ENCODE results near the gene NAA38.

NAA38 gene

DNA sequence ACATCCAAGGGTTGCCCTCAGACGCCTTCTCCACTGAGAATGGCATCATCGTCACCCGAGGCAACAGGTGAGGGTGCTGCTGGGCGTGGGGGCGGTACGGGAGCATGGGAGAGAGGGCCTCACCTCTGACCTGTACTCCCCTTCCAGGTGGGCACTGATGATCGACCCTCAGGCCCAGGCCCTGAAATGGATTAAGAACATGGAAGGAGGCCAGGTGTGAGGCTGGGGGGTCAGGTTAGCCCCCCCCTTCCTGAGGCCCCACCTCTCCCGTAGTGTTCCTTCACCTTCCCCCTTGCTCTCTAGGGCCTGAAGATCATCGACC is 39.8 kb downstream of the NAA38 start (continued):
- no peak for TF ChIP-seq ZEB2 (tag by site-specific recombination; IDR thresholded peaks at IDR 0.05)
- TF ChIP-seq ZBTB8A (tag by site-specific recombination; IDR thresholded peaks at IDR 0.05), result no peak
- no peak for TF ChIP-seq PRDM10 (tag by site-specific recombination; IDR thresholded peaks at IDR 0.05)
- TF ChIP-seq ZNF416 (tag by site-specific recombination; IDR thresholded peaks at IDR 0.05), result no peak
- TF ChIP-seq ZNF423 (tag by site-specific recombination; IDR thresholded peaks at IDR 0.05), result no peak
- TF ChIP-seq ZNF660 (tag by site-specific recombination; IDR thresholded peaks at IDR 0.05), result no peak
- no peak for TF ChIP-seq ZNF311 (tag by site-specific recombination; IDR thresholded peaks at IDR 0.05; ENCODE audit: borderline replicate concordance)
- no peak for TF ChIP-seq ZNF362 (tag by site-specific recombination; IDR thresholded peaks at IDR 0.05)

GRCh38 chr17:7816926-7817642 is 40.3 kb downstream of the NAA38 start:
- ChIA-PET CTCF (interaction anchor here (0.6 to 1.9 kb wide), 11 partner anchors 9 to 240 kb away, joined by 3 to 8 read pairs (median 4); no protein-coding TSS in a partner anchor), POLR2A (interaction anchor here (0.8 kb wide), 1 partner anchor 139 kb away, joined by 3 read pairs; no protein-coding TSS in a partner anchor)
- Histone ChIP-seq H3K27ac (ENCODE audit: extremely low read depth, low read depth, low read length) (no peak overlapping the region), H3K4me1 (ENCODE audit: control insufficient read depth, insufficient read depth, low read length) (no peaks in the 10 kb centered on the region), H3K4me3 (ENCODE audit: low read depth, low read length) (no peak overlapping the region), H3K36me3 (ENCODE audit: control insufficient read depth in 2 of 2, insufficient read depth in 1 of 2, low read length in 2 of 2) (no peaks in the 10 kb centered on the region), H3K9me3 (ENCODE audit: control insufficient read depth, insufficient read depth, low read depth, low read length) (no peaks in the 10 kb centered on the region)
- TF ChIP-seq ZNF280D (tag by site-specific recombination; IDR thresholded peaks at IDR 0.05) (no peak), ZNF677 (tag by site-specific recombination; IDR thresholded peaks at IDR 0.05) (no peak), ZNF311 (tag by site-specific recombination; IDR thresholded peaks at IDR 0.05; ENCODE audit: borderline replicate concordance) (no peak), ZNF175 (tag by site-specific recombination; IDR thresholded peaks at IDR 0.05) (no peak), ZNF658 (tag by site-specific recombination; IDR thresholded peaks at IDR 0.05) (no peak), ZNF350 (tag by site-specific recombination; IDR thresholded peaks at IDR 0.05) (no peak)
- TF ChIP-seq, protein P1, sequence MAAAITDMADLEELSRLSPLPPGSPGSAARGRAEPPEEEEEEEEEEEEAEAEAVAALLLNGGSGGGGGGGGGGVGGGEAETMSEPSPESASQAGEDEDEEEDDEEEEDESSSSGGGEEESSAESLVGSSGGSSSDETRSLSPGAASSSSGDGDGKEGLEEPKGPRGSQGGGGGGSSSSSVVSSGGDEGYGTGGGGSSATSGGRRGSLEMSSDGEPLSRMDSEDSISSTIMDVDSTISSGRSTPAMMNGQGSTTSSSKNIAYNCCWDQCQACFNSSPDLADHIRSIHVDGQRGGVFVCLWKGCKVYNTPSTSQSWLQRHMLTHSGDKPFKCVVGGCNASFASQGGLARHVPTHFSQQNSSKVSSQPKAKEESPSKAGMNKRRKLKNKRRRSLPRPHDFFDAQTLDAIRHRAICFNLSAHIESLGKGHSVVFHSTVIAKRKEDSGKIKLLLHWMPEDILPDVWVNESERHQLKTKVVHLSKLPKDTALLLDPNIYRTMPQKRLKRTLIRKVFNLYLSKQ (tag by site-specific recombination; IDR thresholded peaks at IDR 0.05; ENCODE audit: borderline replicate concordance), result no peak

All from HEK293 (cell line).